H4 (cell line): ENCODE measurements around the gene GNL2. TPM values are rescaled to one million over a fixed set of nuclear protein-coding genes. Genes with fewer than 3 reads are reported as not detected.
"Not testable (repeated sequence)": the region's sequence is repeated elsewhere in the genome, so short reads cannot be mapped to it uniquely, and the experiment has no call there.

ENCODE experiments used
- DNase-seq: peaks from one replicate; pipeline ENCODE4 v3.0.0-alpha.2; 2015; ENCODE audit warnings: low spot score
- total RNA-seq: library from RNA; depleted of rRNA; stranded (reverse); fragments of >200 nt; shearing (Covaris generic); gene quantifications from 2 replicates; pipeline ENCODE4 v1.2.3, GENCODE V29; 2014

The GNL2 gene
- total RNA-seq, 1 experiment from 2014 or later: 55.3 TPM

DNA sequence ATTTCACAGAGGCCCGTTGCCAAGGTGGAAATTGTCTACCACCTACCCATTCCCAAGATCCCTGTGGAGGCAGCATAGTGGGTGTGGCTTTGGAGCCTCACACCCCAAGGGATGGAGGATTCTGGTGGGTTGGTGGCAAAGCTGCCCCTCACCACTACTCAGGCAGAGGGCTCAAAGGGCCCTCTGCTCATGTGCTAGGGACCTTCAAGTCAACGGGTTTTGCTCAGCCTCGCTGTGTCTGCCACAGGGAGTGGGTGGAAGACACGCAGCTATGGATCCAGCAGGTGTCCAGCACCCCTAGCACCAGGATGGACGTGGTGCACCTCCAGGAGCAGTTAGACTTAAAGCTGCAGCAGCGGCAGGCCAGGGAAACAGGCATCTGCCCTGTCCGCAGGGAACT, 36.7 kb downstream of the GNL2 start:
- DNase-seq: no peak

DNA sequence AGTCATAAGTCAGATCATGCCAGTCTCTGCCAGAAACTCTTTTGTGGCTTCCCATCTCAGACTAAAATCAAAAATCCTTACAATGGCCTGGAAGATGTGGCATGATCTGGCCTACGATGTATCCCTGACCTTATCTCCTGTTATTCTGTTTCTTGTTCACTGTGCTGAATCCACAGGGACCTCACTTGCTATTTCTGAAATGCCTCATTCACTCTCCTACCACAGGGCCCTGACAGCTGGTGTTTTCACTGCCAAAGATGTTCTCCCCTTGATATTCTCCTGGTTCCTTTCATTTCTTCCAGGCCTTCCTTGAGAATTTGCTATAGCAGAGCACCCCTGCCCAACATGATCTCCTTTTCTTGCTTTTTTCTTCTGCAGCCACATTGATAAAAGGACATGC, 37.3 kb downstream of the GNL2 start:
- DNase-seq: no peak

DNA sequence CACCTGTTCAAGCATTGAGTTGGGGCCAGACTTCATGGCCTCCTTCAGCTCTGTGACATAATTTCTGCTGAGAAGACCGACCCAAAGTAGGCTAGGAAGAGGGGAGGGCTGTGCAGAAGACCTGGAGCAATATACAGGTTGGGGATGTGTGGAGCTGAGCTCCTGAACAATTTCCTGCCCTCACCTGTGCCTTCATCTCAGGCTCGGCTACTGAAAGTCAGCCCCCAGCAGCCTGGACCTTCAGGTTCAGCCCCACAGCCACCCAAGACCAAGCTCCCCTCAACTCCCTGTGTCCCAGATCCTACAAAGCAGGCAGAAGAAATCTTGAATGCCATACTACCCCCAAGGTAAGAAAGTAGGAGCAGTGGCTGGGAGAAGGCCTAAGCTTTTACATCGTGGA, 38.3 kb downstream of the GNL2 start:
- DNase-seq: no peak

DNA sequence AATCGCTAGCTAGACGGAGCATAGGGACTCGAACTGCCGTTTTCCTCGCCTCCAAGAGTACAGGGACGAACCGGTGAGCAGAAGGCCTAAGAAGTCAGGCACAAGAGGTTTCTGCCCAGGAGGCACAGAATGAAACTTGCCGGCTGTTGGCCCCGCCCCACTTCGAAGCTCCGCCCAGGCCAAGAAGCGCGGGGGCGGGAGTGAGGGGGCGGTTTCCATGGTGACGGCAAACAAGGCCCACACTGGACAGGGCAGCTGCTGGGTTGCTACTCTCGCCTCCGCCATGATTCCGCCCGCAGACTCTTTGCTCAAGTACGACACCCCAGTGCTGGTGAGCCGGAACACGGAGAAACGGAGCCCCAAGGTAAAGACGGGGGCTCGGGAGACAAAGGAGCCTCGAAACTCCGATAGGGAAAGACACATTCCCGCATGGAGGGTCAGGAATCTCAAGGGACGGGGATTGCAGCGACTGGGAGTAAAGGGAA, 39.0 kb downstream of the GNL2 start, which contains the start of gene DNALI1:
DNALI1 (plus strand) TSS at position 229 of the 485 bp plus-strand sequence; CDS start at position 284, 55 bp downstream.
- DNase-seq: no peak

DNA sequence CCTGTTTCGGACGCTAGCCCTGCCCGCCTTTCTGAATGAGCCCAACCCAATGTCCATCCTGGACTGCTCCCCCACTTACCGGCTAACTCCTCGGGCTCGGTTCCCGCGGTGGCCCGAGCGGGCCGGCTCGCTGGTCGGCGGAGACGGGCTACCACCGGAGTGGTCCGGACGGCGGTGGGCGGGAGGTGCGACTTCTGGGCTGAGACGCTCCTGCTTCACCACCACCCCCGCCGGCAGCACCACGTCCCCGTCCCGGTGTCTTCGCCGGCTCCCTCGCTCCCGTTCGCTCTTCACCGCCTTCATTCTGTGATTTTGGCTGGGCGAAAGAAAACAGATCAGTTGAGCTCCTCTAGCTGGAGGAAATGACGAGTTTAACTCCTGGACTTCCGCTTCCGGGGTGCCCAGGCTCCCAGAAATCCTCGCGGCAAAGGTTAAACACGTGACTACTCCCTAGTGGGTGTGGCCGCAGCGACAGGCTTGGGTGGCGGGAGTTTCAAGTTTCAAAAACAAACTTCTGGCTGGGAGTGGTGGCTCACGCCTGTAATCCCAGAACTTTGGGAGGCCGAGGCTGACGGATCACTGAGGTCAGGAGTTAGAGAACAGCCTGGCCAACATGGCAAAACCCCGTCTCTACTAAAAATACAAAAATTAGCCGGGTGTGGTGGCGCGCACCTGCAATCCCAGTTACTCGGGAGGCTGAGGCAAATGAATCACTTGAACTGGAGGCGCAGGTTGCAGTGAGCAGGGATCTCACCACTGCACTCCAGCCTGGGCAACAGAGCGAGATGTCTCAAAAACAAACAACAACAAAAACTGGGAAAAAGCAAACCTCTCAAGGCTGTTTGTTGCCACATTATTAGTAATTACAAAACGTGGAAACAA, 41.6 kb downstream of the GNL2 start, which contains the start of gene SNIP1:
SNIP1 (minus strand) TSS at position 367 of the 882 bp plus-strand sequence; CDS start at position 303, 64 bp downstream.
- DNase-seq: peak; percentile 91

DNA sequence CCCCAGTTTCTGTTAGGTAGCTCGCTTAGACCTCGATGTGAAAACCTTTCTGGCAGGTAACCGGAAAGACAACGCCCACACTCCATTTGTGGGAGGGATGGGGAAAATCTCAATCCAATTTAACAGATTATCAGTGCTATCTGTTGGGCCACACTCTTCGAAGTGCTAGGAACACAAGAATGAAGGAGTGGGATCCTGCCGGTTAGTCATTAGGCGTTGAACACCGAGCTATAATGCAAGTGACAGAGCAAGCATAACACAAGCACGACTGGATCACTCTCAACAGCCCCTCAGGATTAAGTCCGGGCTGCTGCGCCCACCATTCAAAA, 42.2 kb downstream of the GNL2 start:
- DNase-seq: no peak

DNA sequence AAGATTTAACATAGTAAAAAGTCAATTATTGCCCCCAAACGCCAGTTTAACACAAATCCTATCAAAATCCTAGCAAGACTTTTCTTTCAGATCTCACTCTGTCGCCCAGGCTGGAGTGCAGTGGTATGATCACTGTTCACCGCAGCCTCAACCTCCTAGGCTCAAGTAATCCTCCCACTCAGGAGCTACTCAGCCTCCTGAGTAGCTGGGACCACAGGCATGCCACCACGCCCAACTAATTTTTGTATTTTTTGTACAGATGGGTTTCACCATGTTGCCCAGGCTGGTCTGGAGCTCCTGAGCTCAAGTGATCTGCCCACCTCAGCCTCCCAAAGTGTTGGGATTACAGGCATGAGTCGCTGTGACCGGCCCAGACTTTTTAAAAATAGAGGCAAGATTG, 46.4 kb downstream of the GNL2 start:
- DNase-seq: no peak

DNA sequence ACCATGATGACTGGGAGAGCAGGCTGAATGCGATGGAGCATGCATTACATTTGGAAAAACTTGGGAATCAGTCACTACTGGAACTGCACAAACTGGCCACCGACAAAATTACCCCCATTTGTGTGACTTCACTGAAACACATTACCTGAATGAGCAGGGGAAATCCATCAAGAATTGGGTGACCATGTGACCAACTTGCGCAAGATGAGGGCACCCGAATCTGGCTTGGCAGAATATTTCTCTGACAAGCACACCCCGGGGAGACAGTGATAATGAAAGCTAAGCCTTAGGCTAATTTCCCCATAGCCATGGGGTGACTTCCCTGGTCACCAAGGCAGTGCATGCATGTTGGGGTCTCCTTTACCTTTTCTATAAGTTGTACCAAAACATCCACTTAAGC, 50.7 kb downstream of the GNL2 start:
- no peak for DNase-seq

DNA sequence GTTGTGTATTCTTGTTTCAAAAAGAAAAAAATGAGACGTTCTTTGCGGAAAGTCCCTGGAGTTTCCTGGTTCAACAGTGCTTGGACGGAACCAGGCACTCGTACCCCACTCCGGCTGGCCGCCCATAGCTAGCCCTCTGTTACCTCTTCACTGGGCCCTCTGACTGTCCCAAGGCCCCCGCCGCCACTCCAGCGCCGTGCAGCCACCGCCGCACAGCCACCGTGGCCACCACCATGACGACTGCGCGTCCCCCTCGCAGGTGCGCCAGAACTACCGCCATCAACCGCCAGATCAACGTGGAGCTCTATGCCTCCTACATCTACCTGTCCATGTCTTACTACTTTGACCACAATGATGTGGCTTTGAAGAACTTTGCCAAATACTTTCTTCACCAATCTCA, 51.2 kb downstream of the GNL2 start:
- no peak for DNase-seq

DNA sequence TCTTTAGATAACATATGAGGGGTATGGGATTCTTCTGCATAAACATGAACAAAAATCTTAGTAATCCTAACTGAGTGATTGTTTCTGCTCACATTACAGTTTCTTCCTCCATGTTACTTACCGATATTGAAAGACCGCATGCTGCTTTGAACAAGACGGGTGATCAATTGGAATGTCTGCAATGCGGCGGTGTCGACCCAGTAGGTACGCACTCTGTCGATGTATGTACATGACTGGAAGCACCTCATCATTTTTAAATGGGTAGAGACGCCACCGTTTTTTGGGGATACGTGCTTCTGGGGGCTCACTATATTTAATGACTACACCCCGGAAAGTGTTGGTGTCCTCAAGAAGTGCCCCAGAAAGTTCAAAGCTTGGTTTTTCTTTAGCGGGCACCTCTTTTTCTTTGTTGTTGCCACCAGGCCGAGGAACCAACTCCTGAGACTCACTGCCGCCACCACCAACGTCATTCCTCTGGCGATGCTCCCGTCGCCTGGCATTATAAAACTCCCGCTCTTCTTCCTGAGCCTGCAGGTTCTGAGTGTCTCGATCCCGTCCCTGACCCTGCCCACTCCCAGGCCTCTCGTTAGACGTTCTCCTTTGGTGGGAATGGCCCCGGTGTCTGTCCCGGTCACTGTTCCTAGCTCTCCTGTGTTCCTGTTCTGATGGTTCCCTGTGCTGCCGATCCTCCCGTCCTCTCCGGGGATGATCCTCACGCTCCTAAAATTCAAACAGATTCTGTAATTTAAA, 55.5 kb downstream of the GNL2 start:
- DNase-seq: no peak

DNA sequence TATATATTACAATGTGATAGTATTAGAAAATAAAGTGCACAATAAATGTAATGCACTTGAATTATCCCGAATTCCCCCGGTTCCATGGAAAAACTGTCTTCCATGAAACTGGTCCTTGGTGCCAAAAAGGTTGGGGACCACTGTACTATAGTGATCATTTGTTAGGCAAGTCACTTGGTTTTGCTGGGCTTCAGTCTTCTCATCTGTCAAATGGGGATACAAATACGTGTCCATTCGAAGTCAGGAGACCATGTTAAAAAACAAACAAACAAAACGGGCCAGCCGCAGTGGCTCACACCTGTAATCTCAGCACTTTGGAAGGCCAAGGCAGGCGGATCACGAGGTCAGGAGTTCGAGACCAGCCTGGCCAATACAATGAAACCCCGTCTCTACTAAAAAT, 56.6 kb downstream of the GNL2 start:
- DNase-seq: not testable (repeated sequence)

DNA sequence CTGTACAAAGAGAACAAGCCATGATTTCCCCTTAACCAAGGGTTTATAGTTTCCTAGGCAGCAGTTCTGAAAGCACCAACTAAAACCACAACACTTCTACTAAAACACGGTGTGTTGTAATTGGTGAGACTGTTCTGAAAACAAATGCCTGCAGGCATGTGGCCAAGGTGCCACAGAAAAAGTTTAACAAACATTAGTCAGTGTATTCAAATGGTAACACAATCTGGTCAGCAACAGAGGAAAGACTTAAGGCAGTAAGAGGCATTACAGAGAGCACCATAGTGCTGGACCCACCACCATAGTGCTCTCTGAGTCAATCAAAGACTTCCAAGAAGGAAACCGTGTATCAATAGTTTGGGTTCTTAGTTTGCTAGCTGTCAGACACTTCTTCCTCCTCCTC, 58.4 kb downstream of the GNL2 start:
- DNase-seq: peak; percentile 69

DNA sequence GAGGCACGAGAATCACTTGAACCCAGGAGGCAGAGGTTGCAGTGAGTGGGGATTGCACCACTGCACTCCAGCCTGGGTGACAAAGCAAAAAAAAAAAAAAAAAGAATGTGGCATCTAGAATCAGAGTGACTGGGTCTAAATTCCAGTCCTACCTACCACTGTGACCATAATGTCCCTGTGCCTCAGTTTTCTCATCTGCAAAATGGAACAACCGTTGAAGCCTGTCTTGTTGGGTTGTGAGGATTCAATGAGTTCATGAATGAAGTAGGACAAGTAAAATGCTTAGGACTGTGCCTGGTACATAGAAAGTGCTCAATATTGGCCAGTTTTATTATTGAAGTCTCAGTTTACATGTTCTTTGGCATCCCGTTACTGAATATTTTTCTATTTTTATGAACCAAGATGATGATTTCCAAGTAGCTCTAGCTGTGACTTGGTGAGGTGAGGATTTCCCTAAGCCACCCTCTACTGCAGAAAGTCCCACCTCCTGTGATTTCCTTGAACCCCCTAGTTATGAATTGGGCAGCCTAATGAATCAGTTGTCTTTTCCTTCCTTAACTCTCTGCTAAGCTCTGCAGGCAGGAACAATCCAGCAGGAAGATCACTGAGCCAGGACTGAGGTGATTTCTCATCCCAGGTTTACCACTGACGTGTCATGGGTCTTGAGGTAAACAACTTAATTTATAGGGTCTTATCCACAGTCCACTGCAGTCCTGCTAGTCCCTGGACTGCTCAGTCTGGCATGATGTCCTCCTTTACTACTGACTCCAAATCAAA, 62.2 kb downstream of the GNL2 start:
- no peak for DNase-seq

DNA sequence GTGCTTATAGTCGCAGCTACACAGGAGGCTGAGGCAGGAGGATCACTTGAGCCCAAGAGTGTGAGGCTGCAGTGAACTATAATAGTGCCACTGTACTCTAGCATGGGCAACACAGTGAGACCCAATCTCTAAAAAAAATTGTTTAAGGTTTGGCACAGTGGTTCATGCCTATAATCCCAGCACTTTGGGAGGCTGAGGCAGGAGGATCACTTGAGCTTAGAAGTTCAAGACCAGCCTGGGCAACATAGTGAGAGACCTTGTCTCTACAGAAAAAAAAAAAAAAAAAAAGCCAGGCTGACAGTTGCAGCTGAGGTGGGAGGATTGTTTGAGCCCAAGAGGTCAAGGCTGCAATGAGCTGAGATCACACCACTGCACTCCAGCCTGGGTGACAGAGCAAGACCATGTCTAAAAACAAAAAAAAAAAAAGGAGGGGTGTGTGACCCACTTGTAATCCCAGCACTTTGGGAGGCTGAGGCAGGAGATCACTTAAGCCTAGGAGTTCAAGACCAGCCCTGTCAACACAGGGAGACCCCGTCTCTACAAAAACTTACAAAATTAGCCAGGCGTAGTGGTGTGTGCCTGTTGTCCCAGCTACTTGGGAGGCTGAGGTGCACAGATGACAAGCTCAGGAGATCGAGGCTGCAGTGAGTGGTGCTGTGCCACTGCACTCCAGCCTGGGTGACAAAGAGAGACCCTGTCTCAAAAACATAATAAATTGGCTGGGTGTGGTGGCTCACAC, 63.1 kb downstream of the GNL2 start:
- DNase-seq: not testable (repeated sequence)

DNA sequence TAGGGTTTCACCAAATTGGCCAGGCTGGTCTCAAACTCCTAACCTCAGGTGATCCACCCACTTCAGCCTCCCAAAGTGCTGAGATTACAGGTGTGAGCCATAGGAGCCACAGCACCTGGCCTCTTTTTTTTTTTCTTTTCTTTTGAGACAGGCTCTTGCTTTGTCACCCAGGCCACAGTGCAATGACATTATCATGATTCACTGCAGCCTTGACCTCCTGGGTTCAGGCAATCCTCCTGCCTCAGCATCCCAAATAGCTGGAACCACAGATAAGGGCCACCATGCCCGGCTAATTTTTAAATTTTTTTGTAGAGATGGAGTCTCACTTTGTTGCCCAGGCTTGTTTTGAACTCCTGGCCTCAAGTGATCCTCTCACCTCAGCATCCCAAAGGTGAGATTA, 65.8 kb downstream of the GNL2 start:
- DNase-seq: not testable (repeated sequence)

DNA sequence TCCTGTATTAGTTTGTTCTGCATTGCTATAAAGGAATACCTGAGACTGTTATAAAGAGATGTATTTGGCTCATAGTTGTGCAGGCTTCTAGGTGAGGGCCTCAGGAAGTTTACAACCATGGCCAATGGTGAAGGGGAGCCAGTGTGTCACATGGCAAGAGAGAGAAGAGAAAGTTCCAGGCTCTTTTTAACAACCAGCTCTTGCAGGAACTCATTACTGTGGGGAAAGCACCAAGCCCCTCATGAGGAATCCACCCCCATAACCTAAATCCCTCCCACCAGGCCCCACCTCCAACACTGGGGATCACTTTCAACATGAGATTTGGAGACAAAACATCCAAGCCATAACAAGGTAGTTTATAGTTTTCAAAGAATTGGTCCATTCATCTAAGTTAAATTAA, 76.1 kb downstream of the GNL2 start:
- DNase-seq: no peak

DNA sequence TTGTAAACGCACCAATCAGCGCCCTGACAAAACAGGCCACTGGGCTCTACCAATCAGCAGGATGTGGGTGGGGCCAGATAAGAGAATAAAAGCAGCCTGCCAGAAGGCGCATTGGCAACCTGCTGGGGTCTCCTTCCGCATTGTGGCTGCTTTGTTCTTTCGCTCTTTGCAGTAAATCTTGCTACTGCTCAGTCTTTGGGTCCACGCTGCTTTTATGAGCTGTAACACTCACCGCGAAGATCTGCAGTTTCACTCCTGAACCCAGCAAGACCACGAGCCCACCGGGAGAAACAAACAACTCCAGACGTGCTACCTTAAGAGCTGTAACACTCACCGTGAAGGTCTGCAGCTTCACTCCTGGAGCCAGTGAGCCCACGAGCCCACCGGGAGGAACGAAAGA, 76.8 kb downstream of the GNL2 start:
- not testable (repeated sequence) for DNase-seq

DNA sequence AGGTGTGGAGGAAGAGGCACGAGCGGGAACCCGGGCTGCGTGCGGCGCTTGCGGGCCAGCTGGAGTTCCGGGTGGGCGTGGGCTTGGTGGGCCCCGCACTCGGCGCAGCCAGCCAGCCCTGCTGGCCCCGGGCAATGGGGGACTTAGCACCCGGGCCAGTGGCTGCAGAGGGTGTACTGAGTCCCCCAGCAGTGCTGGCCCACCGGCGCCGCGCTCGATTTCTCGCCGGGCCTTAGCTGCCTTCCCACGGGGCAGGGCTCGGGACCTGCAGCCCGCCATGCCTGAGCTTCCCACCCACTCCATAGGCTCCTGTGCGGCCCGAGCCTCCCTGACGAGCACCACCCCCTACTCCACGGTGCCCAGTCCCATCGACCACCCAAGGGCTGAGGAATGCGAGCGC, 77.5 kb downstream of the GNL2 start:
- DNase-seq: not testable (repeated sequence)

DNA sequence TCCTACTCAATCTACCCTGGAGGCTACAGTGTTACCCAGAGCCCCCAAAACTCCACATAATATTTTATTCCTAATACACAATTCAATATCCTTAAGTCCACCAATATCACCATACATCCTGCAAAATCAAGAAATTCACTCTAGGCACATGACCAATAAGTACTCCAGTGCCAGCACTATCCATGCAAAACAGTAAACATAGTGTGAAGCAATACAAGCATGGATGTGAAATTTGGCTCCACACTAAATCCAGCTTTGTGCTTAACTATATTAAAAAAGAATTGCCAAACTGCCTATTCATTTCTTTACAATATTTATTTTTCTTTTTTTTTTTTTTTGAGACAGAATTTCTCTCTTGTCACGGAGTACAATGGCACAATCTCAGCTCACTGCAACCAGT, 78.2 kb downstream of the GNL2 start:
- no peak for DNase-seq
